NB4 (cell line): ENCODE results near the gene EVA1C.

ENCODE experiments used
- MYC ChIP-seq: IDR thresholded peaks from 2 replicates; pipeline ENCODE4 v1.6.1; 2011; ENCODE audit warnings: low read depth, low read length
- POLR2A ChIP-seq: IDR thresholded peaks from 2 replicates; pipeline ENCODE4 v1.6.1; 2011; ENCODE audit warnings: mild to moderate bottlenecking; ENCODE audit not compliant: insufficient read length; ENCODE audit errors: extremely low read depth
- TF ChIP-seq, protein P1 (sequence below): IDR thresholded peaks from 2 replicates; pipeline ENCODE4 v1.6.1; 2011; ENCODE audit warnings: low read depth, low read length
- TF ChIP-seq, protein P2 (sequence below): IDR thresholded peaks from one replicate; pipeline ENCODE4 v1.5.1; 2012; ENCODE audit warnings: low read depth, low read length

DNA sequence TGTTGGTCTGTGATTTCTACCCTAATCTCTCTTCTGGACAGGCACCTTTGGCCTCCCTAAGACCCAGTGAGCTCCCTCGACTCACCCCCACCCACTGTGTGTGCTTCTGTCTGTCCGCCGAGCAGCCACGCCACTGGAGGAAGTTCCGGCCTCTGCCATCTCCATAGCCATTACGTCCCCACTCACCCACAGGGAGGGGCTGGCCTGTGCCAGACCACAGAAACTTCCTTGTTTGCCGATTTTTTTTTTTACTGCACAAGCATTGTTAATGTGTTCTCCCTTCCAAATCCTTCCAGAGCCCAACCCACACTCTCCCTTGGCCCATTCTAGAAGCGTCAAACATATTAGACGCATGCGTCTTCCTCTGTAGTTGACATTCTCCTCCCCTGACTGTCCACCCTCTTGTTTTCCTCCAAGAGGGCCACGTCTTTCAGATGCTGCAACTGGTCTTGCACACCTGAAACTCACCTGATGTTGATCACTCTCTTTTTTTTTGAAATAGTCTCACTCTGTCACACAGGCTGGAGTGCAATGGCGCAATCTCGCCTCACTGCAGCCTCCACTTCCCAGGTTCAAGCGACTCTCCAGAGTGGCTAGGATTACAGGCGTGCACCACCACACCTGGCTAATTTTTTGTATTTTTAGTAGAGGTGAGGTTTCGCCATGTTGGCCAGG lies 72.3 kb downstream of the EVA1C start:
- TF ChIP-seq, protein P1, sequence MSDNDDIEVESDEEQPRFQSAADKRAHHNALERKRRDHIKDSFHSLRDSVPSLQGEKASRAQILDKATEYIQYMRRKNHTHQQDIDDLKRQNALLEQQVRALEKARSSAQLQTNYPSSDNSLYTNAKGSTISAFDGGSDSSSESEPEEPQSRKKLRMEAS, result no peak
- TF ChIP-seq, protein P2, sequence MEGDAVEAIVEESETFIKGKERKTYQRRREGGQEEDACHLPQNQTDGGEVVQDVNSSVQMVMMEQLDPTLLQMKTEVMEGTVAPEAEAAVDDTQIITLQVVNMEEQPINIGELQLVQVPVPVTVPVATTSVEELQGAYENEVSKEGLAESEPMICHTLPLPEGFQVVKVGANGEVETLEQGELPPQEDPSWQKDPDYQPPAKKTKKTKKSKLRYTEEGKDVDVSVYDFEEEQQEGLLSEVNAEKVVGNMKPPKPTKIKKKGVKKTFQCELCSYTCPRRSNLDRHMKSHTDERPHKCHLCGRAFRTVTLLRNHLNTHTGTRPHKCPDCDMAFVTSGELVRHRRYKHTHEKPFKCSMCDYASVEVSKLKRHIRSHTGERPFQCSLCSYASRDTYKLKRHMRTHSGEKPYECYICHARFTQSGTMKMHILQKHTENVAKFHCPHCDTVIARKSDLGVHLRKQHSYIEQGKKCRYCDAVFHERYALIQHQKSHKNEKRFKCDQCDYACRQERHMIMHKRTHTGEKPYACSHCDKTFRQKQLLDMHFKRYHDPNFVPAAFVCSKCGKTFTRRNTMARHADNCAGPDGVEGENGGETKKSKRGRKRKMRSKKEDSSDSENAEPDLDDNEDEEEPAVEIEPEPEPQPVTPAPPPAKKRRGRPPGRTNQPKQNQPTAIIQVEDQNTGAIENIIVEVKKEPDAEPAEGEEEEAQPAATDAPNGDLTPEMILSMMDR, result no peak
- TF ChIP-seq POLR2A (no peak), MYC (no peak)
